CD4-positive, alpha-beta T cell treated with Interleukin-17A for 1 hour (primary cell): ENCODE data around the gene ATG16L2.
"Not testable (repeated sequence)": the region's sequence is repeated elsewhere in the genome, so short reads cannot be mapped to it uniquely, and the experiment has no call there.

Source experiments
- DNase-seq: peaks from one replicate; pipeline ENCODE4 v3.0.0-alpha.2; 2020

ATG16L2 gene

GRCh38 chr11:72805216-72805615, 9.0 kb upstream of the ATG16L2 start:
- DNase-seq = no peak

GRCh38 chr11:72806378-72806777, 7.8 kb upstream of the ATG16L2 start:
- not testable (repeated sequence) for DNase-seq

GRCh38 chr11:72807021-72807693, 7.1 kb upstream of the ATG16L2 start:
- DNase-seq = no peak

GRCh38 chr11:72807792-72808191, 6.4 kb upstream of the ATG16L2 start:
- DNase-seq = no peak

- DNase-seq = no peak
These were observed 5.8 kb upstream of the ATG16L2 start for GRCh38 chr11:72808331-72808798.

- DNase-seq = not testable (repeated sequence)
These were observed 2.5 kb upstream of the ATG16L2 start for GRCh38 chr11:72811686-72812085.

- DNase-seq = no peak
These were observed 1.6 kb upstream of the ATG16L2 start for GRCh38 chr11:72812604-72812966.

GRCh38 chr11:72812967-72813739, 1.1 kb upstream of the ATG16L2 start:
- peak; percentile 79 for DNase-seq

- no peak for DNase-seq
These were observed 398 bp upstream of the ATG16L2 start for GRCh38 chr11:72813740-72814285.

GRCh38 chr11:72815110-72815618, 953 bp downstream of the ATG16L2 start:
- no peak for DNase-seq

GRCh38 chr11:72816404-72816990, 2.3 kb downstream of the ATG16L2 start:
- DNase-seq = no peak

- no peak for DNase-seq
These were observed 3.8 kb downstream of the ATG16L2 start for GRCh38 chr11:72817966-72818365.

GRCh38 chr11:72818971-72819370, 4.8 kb downstream of the ATG16L2 start:
- DNase-seq = no peak

- DNase-seq = no peak
These were observed 6.4 kb downstream of the ATG16L2 start for GRCh38 chr11:72820439-72821139.

GRCh38 chr11:72821221-72821919, 7.2 kb downstream of the ATG16L2 start:
- no peak for DNase-seq

- peak; percentile 95 for DNase-seq
These were observed 7.9 kb downstream of the ATG16L2 start for GRCh38 chr11:72821920-72822799.

GRCh38 chr11:72823105-72823804, 9.0 kb downstream of the ATG16L2 start:
- no peak for DNase-seq

GRCh38 chr11:72824020-72824419, 9.8 kb downstream of the ATG16L2 start:
- no peak for DNase-seq

- no peak for DNase-seq
These were observed 10.7 kb downstream of the ATG16L2 start for GRCh38 chr11:72824811-72825505.

GRCh38 chr11:72825661-72826060, 11.4 kb downstream of the ATG16L2 start:
- no peak for DNase-seq
